Memory B cell (primary cell): ENCODE data around the gene SLC17A9.
A peak's percentile ranks its signal among the peaks of the same experiment; 100 is the strongest.
"Not testable (repeated sequence)": the region's sequence is repeated elsewhere in the genome, so short reads cannot be mapped to it uniquely, and the experiment has no call there.

ENCODE experiments used
- ATAC-seq: fragments of 150-1000 bp; cut with Tn5 transposase; 2 replicates; pipeline ENCODE4 v1.10.0; 2021; ENCODE audit warnings: low read depth, mild to moderate bottlenecking, moderate library complexity
- DNase-seq, 2 donors: peaks; one replicate each; pipeline ENCODE4 v3.0.0; 2022; ENCODE audit warnings: low spot score in 2 of 2
- H3K27ac Mint-ChIP-seq: one replicate; pipeline ENCODE4 v1.8.0; 2022; ENCODE audit warnings: mild to moderate bottlenecking, moderate library complexity, mixed read lengths
- H3K27me3 Mint-ChIP-seq: one replicate; pipeline ENCODE4 v1.8.0; 2022; ENCODE audit warnings: mixed read lengths
- H3K36me3 Mint-ChIP-seq: one replicate; pipeline ENCODE4 v1.8.0; 2022; ENCODE audit warnings: mild to moderate bottlenecking, mixed read lengths
- H3K4me1 Mint-ChIP-seq: one replicate; pipeline ENCODE4 v1.8.0; 2022; ENCODE audit warnings: mixed read lengths
- H3K4me3 Mint-ChIP-seq: one replicate; pipeline ENCODE4 v1.8.0; 2022; ENCODE audit warnings: mild to moderate bottlenecking, moderate library complexity, mixed read lengths
- H3K9me3 Mint-ChIP-seq: one replicate; pipeline ENCODE4 v1.8.0; 2022; ENCODE audit warnings: mixed read lengths

SLC17A9 gene

GRCh38 chr20:62952968-62953838 lies 694 bp downstream of the SLC17A9 start:
- peaks cover 14% of the 10 kb centered on the region for H3K4me1 Mint-ChIP-seq
- peaks cover 8% of the 10 kb centered on the region for H3K36me3 Mint-ChIP-seq
- peak overlapping the region; percentile 90 for H3K4me3 Mint-ChIP-seq
- no peaks in the 10 kb centered on the region for H3K27me3 Mint-ChIP-seq
- no peak for ATAC-seq
- no peak for DNase-seq
- H3K9me3 Mint-ChIP-seq, result no peaks in the 10 kb centered on the region
- peak overlapping the region; percentile 88 for H3K27ac Mint-ChIP-seq

DNA sequence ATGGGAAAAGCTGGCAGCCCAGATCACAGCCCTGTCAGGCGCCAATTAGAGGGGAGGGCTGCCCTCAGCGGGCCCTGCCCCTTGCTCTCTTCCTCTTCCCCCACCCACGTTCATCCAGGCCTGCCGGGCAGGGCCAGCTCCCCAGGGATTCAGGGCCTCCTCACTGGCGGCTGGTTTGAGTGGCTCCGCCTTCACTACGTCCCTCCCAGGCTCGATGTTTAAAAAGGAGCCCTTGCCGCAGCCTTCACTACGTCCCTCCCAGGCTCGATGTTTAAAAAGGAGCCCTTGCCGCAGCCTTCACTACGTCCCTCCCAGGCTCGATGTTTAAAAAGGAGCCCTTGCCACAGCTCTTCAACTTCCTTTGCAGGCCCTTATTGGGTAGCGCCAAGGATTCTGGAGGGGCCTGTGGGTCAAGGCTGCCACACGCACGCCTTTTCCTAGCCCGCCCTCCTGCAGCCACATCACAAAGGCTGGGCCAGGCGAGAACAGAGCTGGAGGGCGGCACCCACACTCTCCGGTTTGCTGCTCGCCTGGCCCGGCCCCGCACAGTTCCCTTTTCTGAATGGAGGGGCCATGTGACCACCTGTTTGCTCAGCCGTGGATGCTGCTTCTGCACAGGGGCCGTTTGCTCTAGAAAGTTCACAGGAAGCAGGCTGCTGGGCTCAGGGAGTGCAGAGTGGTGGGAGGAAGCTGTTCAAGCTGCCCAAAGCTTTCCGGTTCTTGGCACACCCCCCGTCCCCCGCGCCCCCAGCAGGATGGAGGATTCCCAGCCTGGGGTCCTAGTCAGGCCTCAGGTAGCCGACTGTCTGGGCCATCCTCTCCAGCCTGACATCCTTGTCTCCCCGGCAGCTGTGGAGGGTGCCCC lies 1.6 kb downstream of the SLC17A9 start:
- Mint-ChIP-seq H3K4me3 (peak overlapping the region; percentile 90), H3K27ac (peak overlapping the region; percentile 88), H3K4me1 (peaks cover 14% of the 10 kb centered on the region), H3K27me3 (no peaks in the 10 kb centered on the region), H3K36me3 (peaks cover 7% of the 10 kb centered on the region), H3K9me3 (no peaks in the 10 kb centered on the region)
- peak; percentile 93 for ATAC-seq
- peak; percentile 77 to 82 for DNase-seq

GRCh38 chr20:62955519-62956386 lies 3.2 kb downstream of the SLC17A9 start:
- ATAC-seq (no peak), DNase-seq (no peak)
- Mint-ChIP-seq H3K4me3 (no peak overlapping the region), H3K9me3 (no peaks in the 10 kb centered on the region), H3K4me1 (peaks cover 14% of the 10 kb centered on the region), H3K27me3 (no peaks in the 10 kb centered on the region), H3K27ac (no peak overlapping the region), H3K36me3 (peaks cover 6% of the 10 kb centered on the region)

GRCh38 chr20:62956387-62957135 lies 4.1 kb downstream of the SLC17A9 start:
- H3K4me1 Mint-ChIP-seq, result peaks cover 14% of the 10 kb centered on the region
- ATAC-seq, result no peak
- H3K4me3 Mint-ChIP-seq, result no peak overlapping the region
- H3K36me3 Mint-ChIP-seq, result peaks cover 6% of the 10 kb centered on the region
- DNase-seq, result no peak
- H3K9me3 Mint-ChIP-seq, result no peaks in the 10 kb centered on the region
- H3K27me3 Mint-ChIP-seq, result no peaks in the 10 kb centered on the region
- H3K27ac Mint-ChIP-seq, result no peak overlapping the region

DNA sequence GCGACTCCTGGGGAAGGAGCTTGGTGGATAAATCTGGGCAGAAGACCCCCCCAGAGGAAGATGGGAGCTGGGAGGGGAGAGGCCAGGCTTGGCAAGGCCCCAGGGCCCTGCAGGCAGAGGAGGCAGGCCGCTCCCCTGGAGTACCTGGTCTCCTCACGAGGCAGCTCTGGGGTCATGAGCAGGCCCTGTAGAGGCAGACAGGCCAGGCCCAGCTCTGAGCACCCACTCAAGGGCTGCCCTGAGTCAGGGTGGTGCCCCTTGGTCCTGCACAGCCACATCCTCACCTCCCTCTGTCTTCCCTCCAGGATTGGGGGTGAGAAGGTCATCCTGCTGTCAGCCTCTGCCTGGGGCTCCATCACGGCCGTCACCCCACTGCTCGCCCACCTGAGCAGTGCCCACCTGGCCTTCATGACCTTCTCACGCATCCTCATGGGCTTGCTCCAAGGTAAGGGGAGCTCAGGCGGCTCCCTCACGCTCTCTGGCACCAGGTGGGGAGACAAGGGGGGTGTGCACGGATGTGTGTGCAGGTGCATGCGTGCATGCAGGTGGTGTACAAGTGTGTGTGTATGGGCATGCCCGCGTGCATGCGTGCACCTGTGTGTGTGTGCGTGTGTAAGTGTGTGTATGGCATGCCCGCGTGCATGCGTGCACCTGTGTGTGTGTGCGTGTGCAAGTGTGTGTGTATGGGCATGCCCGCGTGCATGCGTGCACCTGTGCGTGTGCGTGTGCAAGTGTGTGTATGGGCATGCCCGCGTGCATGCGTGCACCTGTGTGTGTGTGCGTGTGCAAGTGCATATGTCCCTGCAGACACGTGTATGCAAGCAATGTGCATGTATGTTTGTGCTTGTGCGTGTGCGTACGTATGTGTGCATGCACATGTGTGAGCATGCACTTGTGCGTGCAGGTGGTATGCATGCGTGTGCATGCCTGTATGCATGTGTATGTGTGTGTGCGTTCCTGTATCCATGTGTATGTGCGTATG lies 4.9 kb downstream of the SLC17A9 start:
- Mint-ChIP-seq H3K4me3 (no peak overlapping the region), H3K4me1 (peaks cover 11% of the 10 kb centered on the region), H3K36me3 (peaks cover 6% of the 10 kb centered on the region), H3K27ac (no peak overlapping the region), H3K9me3 (no peaks in the 10 kb centered on the region), H3K27me3 (no peaks in the 10 kb centered on the region)
- DNase-seq, result no peak
- ATAC-seq, result no peak

GRCh38 chr20:62958388-62959100 lies 6.0 kb downstream of the SLC17A9 start:
- Mint-ChIP-seq H3K27ac (no peak overlapping the region), H3K27me3 (no peaks in the 10 kb centered on the region), H3K4me1 (peaks cover 11% of the 10 kb centered on the region), H3K36me3 (peaks cover 6% of the 10 kb centered on the region), H3K9me3 (no peaks in the 10 kb centered on the region), H3K4me3 (no peak overlapping the region)
- no peak for ATAC-seq
- no peak for DNase-seq

- peaks cover 6% of the 10 kb centered on the region for H3K36me3 Mint-ChIP-seq
- H3K27me3 Mint-ChIP-seq, result no peaks in the 10 kb centered on the region
- H3K4me3 Mint-ChIP-seq, result no peak overlapping the region
- no peak for DNase-seq
- no peaks in the 10 kb centered on the region for H3K9me3 Mint-ChIP-seq
- ATAC-seq, result no peak
- H3K27ac Mint-ChIP-seq, result no peak overlapping the region
- H3K4me1 Mint-ChIP-seq, result peaks cover 4% of the 10 kb centered on the region
Observed at GRCh38 chr20:62959101-62959971, 6.8 kb downstream of the SLC17A9 start.

- H3K9me3 Mint-ChIP-seq, result no peaks in the 10 kb centered on the region
- H3K36me3 Mint-ChIP-seq, result peaks cover 6% of the 10 kb centered on the region
- H3K4me1 Mint-ChIP-seq, result no peaks in the 10 kb centered on the region
- no peak for ATAC-seq
- no peak for DNase-seq
- H3K4me3 Mint-ChIP-seq, result no peak overlapping the region
- no peaks in the 10 kb centered on the region for H3K27me3 Mint-ChIP-seq
- no peak overlapping the region for H3K27ac Mint-ChIP-seq
Observed at GRCh38 chr20:62959998-62960436, 7.5 kb downstream of the SLC17A9 start.

- not testable (repeated sequence) for H3K4me3 Mint-ChIP-seq, H3K4me1 Mint-ChIP-seq, H3K9me3 Mint-ChIP-seq, H3K27ac Mint-ChIP-seq, H3K36me3 Mint-ChIP-seq, ATAC-seq, DNase-seq, H3K27me3 Mint-ChIP-seq
Observed at GRCh38 chr20:62960446-62961309, 8.2 kb downstream of the SLC17A9 start.

GRCh38 chr20:62961310-62961783 lies 8.8 kb downstream of the SLC17A9 start:
- Mint-ChIP-seq H3K4me3 (no peak overlapping the region), H3K4me1 (no peaks in the 10 kb centered on the region), H3K27ac (no peak overlapping the region), H3K36me3 (peaks cover 8% of the 10 kb centered on the region), H3K27me3 (no peaks in the 10 kb centered on the region), H3K9me3 (no peaks in the 10 kb centered on the region)
- ATAC-seq (no peak), DNase-seq (no peak)
